ENCODE measurements around the gene MICAL3.

Gene MICAL3

DNA sequence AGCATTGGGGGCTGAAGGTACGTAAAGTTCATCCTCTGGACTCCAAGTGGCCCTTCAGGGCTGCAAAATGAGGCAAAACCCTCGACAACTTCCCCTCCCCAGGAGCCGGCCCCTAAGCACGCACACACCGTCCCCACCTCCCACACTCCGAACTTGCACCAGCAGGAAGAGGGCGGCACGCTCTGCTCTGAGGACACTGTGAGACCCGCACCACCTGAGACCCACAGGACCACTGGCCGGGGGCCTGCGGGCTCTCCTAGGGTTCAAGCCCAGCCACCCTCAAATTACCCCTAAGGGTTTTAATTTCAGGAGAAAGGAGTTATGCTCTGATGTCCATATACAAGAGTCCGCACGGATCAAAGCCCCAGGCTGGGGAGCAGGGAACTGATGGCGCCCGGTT is 200.4 kb downstream of the MICAL3 start:
- no peak for DNase-seq (ENCODE audit: low read depth in 4 of 4, low spot score in 1 of 4)

DNA sequence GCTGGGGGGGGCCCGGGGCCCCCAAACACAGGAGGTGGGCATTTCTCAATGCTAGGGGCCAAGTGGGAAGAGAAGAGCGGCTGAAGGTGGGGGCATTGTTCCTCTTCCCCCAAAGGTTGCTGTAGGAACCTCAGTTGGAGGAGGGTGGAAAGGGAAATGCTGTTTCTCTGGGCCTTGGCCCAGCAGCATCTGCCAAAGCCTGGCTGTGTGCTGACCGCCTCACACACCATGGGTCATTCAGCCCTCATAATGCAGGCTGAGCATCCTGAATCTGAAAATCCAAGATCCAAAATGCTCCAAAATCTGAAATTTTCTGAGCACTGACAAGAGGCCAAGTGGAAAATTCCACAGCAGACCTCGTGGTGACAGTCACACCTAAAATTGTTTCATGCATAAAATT is 201.1 kb downstream of the MICAL3 start:
- DNase-seq (ENCODE audit: low read depth in 4 of 4, low spot score in 1 of 4), result no peak

DNA sequence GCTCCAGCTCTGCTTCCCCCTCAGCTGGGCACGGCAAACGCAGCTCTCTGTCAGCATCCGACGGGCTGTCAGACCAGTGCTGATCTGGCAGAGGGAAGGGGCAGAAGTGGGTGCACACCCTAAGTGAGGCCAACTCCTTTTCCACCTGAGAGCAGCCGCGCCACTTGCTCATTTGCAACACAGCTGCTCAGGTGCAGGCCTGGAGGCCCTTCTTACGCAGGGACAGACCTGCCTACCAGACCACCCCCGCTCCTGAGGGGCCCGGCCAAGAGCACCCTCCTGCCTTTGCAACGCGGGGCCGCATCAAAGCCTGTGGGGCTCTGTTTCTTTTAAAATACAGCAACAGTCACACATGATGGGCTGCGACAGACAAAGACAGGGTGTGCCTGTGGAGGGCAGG is 202.3 kb downstream of the MICAL3 start:
- no peak for DNase-seq (ENCODE audit: low read depth in 4 of 4, low spot score in 1 of 4)

DNA sequence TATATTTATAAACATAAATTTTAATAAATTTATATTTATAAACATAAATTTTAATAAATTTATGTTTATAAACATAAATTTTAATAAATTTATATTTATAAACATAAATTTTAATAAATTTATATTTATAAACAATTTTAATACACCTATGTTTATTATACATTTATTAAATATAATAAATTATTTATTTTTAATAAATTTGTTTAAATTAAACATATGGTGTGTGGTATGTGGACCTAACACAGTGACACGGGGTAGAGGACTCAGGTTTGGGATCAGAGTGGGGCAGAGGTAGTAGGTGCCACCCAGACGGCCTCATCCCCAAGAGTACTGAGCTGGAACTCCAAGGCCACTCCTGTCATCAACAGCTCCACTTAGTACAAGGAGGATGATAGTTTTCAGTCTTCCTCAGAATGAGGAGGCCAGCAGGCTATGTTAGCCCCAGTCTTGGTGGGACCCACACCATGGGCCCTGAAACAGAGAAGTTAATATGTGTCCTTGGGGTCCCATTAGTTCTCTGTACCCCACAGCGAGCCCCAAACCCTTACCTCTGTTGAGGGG is 203.4 kb downstream of the MICAL3 start:
- DNase-seq (ENCODE audit: low read depth in 4 of 4, low spot score in 1 of 4), result no peak

DNA sequence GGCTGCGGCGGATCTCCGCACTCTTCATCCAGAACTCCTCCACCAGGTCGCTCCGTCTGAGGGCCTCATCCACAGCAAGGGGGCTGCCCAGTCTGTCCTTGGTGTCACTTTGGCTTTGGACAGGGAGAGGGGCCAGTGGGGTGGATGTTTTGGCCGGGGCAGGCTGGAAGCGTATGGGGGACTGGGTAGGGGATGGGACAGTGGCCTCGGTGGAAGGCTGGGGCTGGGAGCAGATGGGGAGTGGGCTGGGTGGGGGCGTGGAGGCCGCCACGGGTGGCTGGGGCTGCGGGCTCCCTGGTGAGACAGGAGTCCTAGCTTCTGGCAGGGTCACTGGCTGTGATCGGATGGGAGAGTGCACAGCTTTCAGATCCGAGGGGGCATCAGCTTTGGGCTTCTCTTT is 205.7 kb downstream of the MICAL3 start:
- DNase-seq (ENCODE audit: low read depth in 4 of 4, low spot score in 1 of 4), result no peak

DNA sequence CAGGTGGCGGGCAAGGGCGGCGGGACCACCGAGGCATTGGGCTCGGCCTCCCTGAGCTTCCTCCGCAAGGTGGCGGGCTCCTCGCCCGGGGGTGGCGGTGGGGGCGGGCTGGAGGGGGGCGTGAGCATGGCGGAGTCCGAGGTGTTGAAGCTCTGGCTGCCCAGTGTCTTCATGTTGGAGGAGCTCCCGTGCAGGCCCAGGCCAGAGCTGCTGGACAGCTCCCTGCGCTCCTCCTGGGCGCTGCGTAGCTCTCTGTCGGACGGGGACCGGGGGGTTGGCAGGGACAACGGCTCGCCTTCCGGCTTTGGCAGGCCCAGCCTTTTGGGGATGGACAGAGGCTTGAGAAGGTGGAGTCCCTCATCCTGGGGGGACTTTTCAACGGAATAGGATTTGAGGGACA is 206.2 kb downstream of the MICAL3 start:
- DNase-seq (ENCODE audit: low read depth in 4 of 4, low spot score in 1 of 4), result no peak

DNA sequence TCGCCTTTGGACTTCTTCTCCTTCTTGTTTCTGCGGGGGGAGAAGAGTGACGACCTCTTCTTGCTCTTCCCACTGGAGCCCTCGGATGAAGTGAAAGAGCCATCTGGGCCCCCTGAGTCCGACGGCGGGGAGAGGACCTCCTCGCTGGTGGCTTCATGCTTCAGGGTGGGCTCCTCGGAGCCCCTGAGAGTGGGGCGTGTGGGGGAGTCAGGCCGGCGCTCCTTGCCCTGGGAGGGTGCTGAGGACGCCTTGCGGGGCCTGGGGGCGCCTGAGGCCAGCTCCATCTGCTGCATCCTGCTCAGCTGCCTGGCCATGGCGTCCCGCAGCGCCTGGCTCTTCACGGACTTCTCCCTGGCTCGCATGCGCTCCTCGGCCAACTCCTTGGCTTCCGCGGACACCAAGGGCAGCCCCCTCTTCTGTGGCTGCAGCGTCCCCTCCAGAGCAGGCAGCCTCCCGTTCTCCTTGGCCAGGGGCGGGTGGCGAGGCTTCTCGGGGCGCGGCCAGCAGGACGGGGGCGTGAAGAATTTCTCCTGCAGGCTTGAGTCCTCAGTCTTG is 206.8 kb downstream of the MICAL3 start:
- DNase-seq (ENCODE audit: low read depth in 4 of 4, low spot score in 1 of 4), result no peak

DNA sequence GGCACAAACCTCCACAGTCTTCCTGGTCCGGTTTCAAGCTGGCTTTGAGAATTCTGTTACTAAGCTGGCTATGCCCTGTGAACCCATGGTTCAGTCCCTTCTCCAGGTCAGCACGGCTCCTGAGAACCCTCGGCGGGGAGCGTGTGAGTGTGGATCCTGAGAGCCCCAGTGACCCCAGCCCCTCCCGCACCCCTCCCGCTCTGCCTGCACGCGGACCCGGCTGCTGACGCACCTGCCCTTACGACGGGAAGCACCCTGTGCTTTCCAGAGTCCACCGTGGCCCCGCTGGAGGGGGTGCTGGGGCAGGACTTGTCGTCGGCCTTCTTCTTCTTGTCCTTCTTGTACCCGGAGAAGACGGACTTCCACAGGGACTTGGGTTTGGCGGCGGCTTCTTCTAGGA is 207.3 kb downstream of the MICAL3 start:
- DNase-seq (ENCODE audit: low read depth in 4 of 4, low spot score in 1 of 4), result no peak

DNA sequence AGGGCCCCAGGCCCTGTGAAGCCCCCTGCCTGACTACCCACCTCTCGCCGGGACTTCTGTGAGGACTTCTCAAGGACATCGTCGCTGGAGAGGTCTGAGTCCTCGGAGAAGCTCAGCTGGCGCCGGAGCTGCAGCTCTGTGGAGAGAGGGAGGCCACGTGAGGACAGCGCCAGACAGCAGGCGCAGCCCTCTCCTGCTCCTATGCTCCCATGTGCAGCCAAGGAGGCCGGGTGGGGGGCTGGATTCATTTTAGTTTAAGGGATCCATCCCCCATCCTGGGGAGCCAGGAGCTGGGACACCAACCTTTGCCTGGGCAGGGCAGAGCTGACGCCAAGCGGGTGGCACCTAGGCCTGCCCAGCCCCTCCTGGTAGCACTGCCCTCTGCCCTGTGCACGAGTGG is 207.7 kb downstream of the MICAL3 start:
- DNase-seq (ENCODE audit: low read depth in 4 of 4, low spot score in 1 of 4), result no peak

DNA sequence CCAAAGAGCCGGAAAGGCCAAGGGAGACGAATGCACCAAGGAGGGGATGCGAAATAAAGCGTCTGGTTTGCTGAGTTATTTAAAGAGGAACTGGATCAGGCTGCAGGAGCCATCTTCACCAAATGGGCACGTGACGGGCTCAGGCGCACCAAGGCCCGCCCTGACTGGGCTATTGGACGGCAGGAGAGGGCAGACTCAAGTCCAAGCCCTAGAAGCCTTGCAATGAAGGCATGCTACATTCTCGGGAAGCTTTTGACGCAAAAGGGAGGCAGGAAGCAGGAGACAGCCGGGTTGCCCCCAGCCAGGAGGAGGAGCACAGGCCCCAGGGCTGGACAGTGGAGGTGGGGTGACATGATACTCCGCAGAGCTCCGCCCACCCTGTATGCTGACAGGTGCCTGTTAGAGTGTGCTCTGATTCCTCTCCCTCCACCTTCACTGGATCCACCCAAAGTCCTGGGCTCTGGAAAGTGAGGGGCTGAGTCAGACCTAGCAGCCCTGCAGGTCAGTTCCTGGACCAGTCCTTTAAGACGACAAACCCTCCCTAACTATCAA is 208.6 kb downstream of the MICAL3 start:
- DNase-seq (ENCODE audit: low read depth in 4 of 4, low spot score in 1 of 4), result no peak

DNA sequence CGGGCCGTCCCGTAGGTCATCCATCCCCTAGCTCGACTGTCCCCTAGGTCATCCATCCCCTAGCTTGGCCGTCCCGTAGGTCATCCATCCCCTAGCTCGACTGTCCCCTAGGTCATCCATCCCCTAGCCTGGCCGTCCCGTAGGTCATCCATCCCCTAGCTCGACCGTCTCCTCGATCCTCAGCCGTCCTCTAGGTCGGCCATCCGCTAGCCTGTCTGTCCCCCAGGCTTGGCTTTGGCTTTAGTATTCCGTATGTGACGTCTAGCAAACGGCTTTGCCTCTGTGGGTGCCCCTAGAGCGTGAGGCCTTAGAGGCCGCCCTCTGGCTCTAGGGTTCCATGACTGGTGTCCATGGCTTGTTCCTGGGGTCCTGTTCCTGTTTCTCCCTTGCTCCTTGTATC is 209.5 kb downstream of the MICAL3 start:
- DNase-seq (ENCODE audit: low read depth in 4 of 4, low spot score in 1 of 4), result no peak

DNA sequence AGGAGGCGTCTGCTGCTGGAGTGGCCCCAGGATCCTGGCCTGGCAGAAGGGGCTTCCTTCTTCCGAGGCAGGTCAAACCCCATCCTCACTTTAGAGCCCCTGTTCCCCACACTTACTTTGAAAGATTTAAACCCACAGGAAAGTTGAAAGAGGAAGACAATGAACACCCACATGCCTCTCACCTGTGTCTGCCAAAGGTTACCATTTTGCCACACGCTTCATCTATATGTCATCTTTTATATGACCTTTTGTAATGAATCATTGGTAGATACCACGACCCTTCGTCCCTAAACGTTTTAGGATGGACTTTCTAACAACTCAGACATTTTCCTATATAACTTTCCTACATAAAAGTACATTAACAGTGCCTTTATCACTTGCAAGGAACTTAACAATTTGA is 210.3 kb downstream of the MICAL3 start:
- no peak for DNase-seq (ENCODE audit: low read depth in 4 of 4, low spot score in 1 of 4)

DNA sequence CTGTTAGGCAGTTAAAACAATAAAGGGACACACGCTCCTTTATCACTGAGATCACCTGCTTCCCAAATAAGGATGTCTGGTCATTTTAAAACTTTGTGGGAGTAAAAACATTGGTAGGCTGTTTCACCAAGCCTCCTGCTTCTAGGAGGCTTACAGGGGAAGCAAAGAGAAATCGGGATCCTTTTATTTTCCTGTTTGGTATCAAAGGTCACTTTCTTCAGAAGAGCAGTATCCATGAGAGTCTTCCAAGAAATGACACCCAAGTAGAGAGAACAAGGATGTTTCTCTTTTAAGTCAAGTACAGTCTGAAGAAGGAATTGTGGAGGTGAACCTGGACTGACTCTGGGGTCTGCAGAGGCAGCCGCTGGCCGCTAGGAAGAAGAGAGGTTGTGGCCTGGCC is 213.2 kb downstream of the MICAL3 start:
- no peak for DNase-seq (ENCODE audit: low read depth in 4 of 4, low spot score in 1 of 4)

DNA sequence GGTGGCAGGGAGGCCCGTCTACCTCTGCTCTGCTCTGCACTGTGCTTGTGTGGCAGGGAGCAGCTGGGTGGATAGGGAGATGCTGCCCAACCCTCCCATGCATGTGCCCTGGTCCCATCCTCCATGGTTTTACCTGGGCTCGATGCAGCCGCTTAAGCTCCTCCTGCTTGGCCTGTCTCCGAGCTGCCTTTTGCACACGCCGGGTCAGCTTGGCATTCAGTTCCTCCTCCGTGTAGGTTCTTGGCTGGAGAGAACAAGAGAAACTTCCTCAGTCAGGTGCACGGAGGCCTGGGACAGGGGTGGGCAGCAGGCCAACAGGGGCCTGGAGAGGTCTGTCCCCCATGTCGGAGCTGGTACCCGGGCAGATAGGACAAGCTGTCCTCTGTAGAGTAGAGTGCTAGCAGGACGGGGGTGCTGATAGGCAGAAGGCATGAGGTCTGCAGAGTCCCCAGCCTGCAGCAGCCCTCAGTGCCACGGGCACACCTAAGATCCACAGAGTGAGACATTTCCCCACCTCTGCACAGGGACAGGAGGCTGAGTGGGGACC is 213.7 kb downstream of the MICAL3 start:
- no peak for DNase-seq (ENCODE audit: low read depth in 4 of 4, low spot score in 1 of 4)

DNA sequence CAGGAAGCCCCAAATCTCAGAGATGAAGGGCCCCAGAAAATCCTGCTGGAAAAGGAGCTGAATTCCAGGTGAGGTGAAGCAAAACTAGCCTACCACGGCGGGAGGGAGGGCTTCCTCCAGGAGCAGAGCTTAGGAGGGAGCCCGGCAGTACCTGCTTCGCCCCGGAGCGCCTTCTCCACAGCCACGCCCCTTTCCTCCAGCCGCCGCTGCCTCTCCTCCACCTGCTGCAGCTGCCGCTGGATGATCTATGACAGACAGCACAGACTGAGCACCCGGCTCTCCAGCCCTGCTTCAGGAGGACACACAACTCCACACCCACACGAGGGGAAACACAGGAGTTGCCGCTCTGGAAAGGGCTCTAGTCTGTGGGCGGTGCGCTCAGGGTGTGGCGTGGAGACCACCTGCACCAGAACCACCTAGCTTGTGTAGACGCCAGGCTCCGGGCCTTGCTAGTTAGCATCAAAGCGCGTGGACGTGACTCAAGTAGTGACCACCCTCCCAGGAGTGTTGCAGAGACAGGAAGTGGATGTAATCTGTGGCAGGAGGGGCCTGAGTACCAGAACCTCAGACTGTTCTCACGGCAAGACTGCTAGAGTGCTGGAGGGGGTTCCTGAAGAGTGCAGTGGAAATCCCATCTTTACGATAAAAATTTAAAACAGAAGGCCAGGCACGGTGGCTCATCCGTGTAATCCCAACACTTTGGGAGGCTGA is 215.5 kb downstream of the MICAL3 start:
- no peak for DNase-seq (ENCODE audit: low read depth in 4 of 4, low spot score in 1 of 4)

DNA sequence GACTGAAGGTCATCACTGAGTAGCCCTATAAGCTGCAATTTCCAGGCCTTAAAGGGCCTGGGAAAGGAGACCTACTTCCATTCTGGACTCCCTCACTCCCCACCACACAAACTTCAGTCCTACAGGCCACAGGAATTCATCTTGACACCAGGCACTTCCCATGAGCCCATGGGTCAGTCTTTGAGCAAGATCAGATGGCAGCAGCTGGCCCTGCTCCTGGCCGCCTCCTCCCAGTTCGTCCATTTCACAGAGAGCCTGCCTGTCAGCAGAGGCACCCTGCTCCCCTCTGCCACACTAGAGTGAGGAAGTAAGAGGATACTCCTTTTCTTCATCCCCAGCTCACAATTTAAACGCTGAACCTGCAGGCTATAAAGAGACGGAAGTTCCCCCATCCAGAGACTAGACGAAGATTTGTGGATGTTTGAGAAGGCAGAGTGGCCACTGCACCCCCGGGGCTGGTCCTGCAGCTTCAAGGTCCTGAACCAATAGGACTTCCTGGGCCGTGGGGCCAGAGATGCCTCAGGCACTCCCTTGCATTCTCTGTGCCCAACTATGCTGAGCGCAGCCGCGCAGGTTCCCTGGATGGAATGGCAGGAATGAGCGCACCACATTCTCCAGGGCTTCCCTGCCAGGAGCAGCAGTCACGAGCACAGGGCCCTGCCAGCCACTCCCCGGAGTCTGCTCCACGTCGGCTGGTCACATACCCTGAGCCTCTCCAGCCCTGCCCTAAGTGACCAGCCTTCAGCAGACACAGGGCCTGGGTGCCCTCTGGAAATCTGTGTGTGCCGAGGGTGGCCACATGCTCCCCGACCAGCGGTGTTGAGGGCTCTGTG is 216.6 kb downstream of the MICAL3 start:
- DNase-seq (ENCODE audit: low read depth in 4 of 4, low spot score in 1 of 4), result no peak

DNA sequence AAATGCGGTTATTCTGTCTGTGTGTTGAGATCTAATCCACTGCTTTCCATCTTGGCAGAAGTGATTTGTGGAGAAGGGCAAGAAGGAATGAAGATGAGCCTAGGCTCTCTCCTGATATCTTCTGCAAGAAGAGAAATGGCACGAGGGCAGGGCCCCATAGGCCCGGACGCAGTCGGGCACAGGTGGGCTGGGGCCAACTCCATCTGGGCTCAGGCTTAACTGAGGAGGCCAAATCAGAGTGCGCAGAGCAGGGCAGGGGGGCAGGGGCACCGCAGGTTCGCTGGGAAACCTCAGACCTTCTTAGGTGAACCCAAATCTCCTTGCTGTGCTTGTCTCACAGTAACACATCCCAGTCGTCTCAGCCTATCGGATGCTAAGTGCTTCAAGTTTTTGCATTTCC is 217.3 kb downstream of the MICAL3 start:
- no peak for DNase-seq (ENCODE audit: low read depth in 4 of 4, low spot score in 1 of 4)

DNA sequence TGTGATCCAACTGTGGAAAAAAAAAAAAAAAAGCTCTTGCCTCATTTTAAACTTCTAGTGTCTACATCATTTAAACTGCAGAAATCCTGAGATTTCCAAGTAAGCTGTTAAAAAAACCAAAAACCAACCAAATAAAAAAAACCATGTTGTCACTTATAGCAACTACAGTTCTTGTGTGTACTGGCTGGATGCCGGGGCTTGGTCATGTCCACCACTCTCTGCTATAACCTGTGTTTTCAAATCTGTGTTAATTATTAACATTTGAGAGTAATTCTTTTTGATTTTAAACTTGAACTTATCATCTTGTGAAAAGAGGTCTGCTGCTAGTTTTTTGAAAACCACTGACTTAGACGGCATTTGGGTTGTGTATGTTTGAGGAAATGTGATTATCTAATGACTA is 217.9 kb downstream of the MICAL3 start:
- DNase-seq (ENCODE audit: low read depth in 4 of 4, low spot score in 1 of 4), result no peak

DNA sequence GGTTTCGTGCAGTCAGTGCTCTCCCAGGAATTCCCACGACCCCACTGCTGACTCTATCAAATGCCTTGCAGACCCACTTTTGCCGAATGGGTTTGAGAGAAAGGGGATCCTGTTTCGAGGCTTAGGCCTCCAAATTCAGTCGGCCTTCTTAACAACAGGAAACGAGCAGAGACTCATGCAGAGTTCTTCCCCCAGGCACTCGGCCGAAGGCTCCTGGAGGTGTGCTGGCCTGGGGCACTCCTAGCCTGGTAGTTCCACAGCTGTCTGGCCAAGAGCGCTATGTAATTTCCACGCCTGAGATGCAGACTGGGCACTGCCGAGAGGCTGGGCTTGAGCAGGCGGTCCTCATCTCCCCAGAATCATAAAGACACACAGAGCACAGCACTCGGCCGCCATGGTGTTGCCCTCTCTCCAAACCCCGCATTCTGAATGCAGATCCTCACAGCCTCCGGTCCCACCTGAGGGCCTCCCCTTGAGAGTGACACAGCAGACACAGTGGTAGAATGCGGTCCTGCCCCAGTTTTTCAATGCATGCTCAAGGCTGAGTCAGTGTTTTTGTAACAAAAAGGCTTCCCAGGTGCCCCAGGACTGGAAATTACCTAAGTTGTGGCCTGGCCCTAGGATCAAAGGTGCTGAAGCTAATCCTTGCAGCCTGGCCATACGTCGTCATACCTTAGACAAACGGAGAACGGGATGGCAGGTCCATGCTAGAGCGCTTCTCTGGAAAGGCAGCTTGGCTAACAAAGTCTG is 219.9 kb downstream of the MICAL3 start:
- DNase-seq (ENCODE audit: low read depth in 4 of 4, low spot score in 1 of 4), result no peak

DNA sequence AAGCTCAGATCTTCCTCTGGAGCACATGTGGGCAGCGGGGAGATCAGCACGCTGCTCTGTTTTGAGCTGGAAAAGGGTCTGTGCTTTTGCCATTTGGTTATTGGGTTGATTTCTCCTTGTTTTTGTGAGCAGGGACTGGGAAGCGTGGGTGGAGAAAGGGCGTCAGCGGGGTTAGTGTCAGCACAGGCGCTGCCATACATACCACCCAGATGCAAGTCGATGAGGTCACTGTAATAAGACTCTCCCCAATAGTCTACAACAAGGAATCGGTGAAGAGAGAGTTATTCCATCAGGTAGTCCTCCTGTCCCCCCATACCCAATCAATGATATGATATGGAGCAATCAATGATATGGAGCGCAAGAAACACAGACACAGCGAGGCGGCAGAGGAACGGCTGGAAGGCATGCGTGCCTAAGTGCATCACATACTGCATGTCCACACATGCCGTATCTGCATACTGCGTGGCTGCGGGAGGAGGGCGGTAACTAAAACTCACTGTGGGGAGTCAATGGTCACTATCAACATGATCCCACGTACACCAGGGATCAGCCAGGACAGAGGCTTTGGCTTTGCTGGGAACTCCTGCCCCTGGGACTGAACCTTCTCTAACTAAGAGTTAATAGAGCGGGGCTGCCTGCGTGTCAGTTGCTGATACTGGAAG is 220.6 kb downstream of the MICAL3 start:
- no peak for DNase-seq (ENCODE audit: low read depth in 4 of 4, low spot score in 1 of 4)
